HG02981 (cell line): ENCODE data around the gene CCDC159.
A peak's percentile ranks its signal among the peaks of the same experiment; 100 is the strongest.
"Not testable (repeated sequence)": the region's sequence is repeated elsewhere in the genome, so short reads cannot be mapped to it uniquely, and the experiment has no call there.

Experiments
- ATAC-seq: cut with Tn5 transposase; IDR thresholded peaks from one replicate; pipeline ENCODE4 v1.9.1; 2021; ENCODE audit warnings: mild to moderate bottlenecking, moderate library complexity; ENCODE audit not compliant: unreplicated experiment

Gene CCDC159

GRCh38 chr19:11338121-11338520 lies 8.2 kb upstream of the CCDC159 start:
- no peak for ATAC-seq

- no peak for ATAC-seq
Measured at GRCh38 chr19:11338569-11339253, 7.6 kb upstream of the CCDC159 start.

GRCh38 chr19:11339254-11340098 lies 6.8 kb upstream of the CCDC159 start, which contains the start of gene RAB3D:
RAB3D (minus strand) TSS chr19:11339657; CDS start chr19:11337399, 2,258 bp downstream.
- ATAC-seq, result peak; percentile 74

- not testable (repeated sequence) for ATAC-seq
Measured at GRCh38 chr19:11340099-11340467, 6.2 kb upstream of the CCDC159 start.

GRCh38 chr19:11342429-11342828 lies 3.9 kb upstream of the CCDC159 start:
- ATAC-seq, result no peak

- no peak for ATAC-seq
Measured at GRCh38 chr19:11345122-11345803, 1.1 kb upstream of the CCDC159 start.

- ATAC-seq, result no peak
Measured at GRCh38 chr19:11347546-11348039, 1.3 kb downstream of the CCDC159 start.

GRCh38 chr19:11349171-11349570 lies 2.9 kb downstream of the CCDC159 start:
- ATAC-seq, result no peak

GRCh38 chr19:11354102-11354501 lies 7.8 kb downstream of the CCDC159 start:
- not testable (repeated sequence) for ATAC-seq

GRCh38 chr19:11355160-11356073 lies 9.1 kb downstream of the CCDC159 start, which contains the start of gene PLPPR2:
PLPPR2 (plus strand) TSS chr19:11355432; CDS start chr19:11357674, 2,242 bp downstream.
- ATAC-seq, result no peak

GRCh38 chr19:11356074-11356397 lies 9.7 kb downstream of the CCDC159 start:
- no peak for ATAC-seq

GRCh38 chr19:11356676-11357550 lies 10.6 kb downstream of the CCDC159 start:
- no peak for ATAC-seq

- ATAC-seq, result no peak
Measured at GRCh38 chr19:11359421-11359820, 13.1 kb downstream of the CCDC159 start.

GRCh38 chr19:11361037-11361770 lies 14.9 kb downstream of the CCDC159 start:
- no peak for ATAC-seq

GRCh38 chr19:11361771-11362731 lies 15.7 kb downstream of the CCDC159 start:
- ATAC-seq, result no peak

- no peak for ATAC-seq
Measured at GRCh38 chr19:11363881-11364280, 17.6 kb downstream of the CCDC159 start.

GRCh38 chr19:11364296-11364904 lies 18.1 kb downstream of the CCDC159 start:
- no peak for ATAC-seq
